IMR-90 (cell line): ENCODE data around the gene MIB1. TPM values are rescaled to one million over a fixed set of nuclear protein-coding genes. Genes with fewer than 3 reads are reported as not detected.

Experiments used
- ATAC-seq: fragments of 200-7000 bp; cut with Tn5 transposase; 2 replicates; pipeline ENCODE4 v1.9.1; 2020; ENCODE audit warnings: low read depth, mild to moderate bottlenecking, moderate library complexity
- BruUV-seq: library from RNA; stranded (reverse); fragments of 400-500 nt; replicated peaks from 2 replicates; lab custom pipeline; 2021; lab: Mats Ljungman, UMichigan
- CTCF ChIA-PET: fragments of 300-600 bp; formaldehyde crosslinking; extraction: SDS; loops from one replicate; lab custom pipeline; 2021; ENCODE audit warnings: antibody characterized with exemption; lab: Yijun Ruan, JAX
- POLR2A ChIA-PET: fragments of 300-600 bp; sonication (Branson Sonifier 250); formaldehyde crosslinking; loops from one replicate; lab custom pipeline; 2022; ENCODE audit warnings: antibody characterized with exemption; ENCODE audit not compliant: unreplicated experiment; lab: Charles Lee
- DNase-seq: peaks from one replicate; pipeline ENCODE4 v3.0.0; 2013
- H2AFZ ChIP-seq: replicated peaks from 2 replicates; pipeline ENCODE3; 2013; ENCODE audit warnings: low read length, mild to moderate bottlenecking; ENCODE audit not compliant: poor library complexity
- H2AK5ac ChIP-seq: 2 replicates; pipeline ENCODE4 v1.6.1; 2013; ENCODE audit warnings: low read depth, low read length, inconsistent platforms
- H2AK9ac ChIP-seq: replicated peaks from 2 replicates; pipeline ENCODE3; 2013; ENCODE audit warnings: mild to moderate bottlenecking, low read depth, low read length, moderate library complexity; ENCODE audit not compliant: poor library complexity
- H2BK120ac ChIP-seq: 2 replicates; pipeline ENCODE4 v1.6.1; 2013; ENCODE audit warnings: low read depth, low read length, inconsistent platforms
- H2BK15ac ChIP-seq: 3 replicates; pipeline ENCODE4 v1.6.1; 2013; ENCODE audit warnings: low read depth, low read length, inconsistent platforms
- H2BK20ac ChIP-seq: 2 replicates; pipeline ENCODE4 v1.6.1; 2013; ENCODE audit warnings: low read depth, mild to moderate bottlenecking, inconsistent platforms, low read length, moderate library complexity
- H2BK5ac ChIP-seq: 2 replicates; pipeline ENCODE4 v1.6.1; 2013; ENCODE audit warnings: mild to moderate bottlenecking, low read depth, low read length, inconsistent platforms; ENCODE audit not compliant: poor library complexity, severe bottlenecking
- H3K14ac ChIP-seq: replicated peaks from 2 replicates; pipeline ENCODE4 v1.6.1; 2013; ENCODE audit warnings: low read depth, low read length, inconsistent platforms
- H3K18ac ChIP-seq: 2 replicates; pipeline ENCODE4 v1.6.1; 2013; ENCODE audit warnings: low read depth, low read length, control low read depth
- H3K23ac ChIP-seq: 2 replicates; pipeline ENCODE4 v1.6.1; 2013; ENCODE audit warnings: low read depth, low read length, inconsistent platforms
- H3K27ac ChIP-seq: 2 replicates; pipeline ENCODE4 v1.5.1; 2013; ENCODE audit warnings: mild to moderate bottlenecking, control low read depth, low read length; ENCODE audit not compliant: insufficient read depth
- H3K27me3 ChIP-seq: 2 replicates; pipeline ENCODE4 v1.6.1; 2013; ENCODE audit warnings: low read length; ENCODE audit not compliant: control insufficient read depth, insufficient read depth
- H3K36me3 ChIP-seq: 2 replicates; pipeline ENCODE4 v1.6.1; 2013; ENCODE audit warnings: low read length, mixed read lengths; ENCODE audit not compliant: control insufficient read depth, insufficient read depth
- H3K4ac ChIP-seq: 2 replicates; pipeline ENCODE4 v1.6.1; 2013; ENCODE audit warnings: low read depth, low read length, inconsistent platforms
- H3K4me1 ChIP-seq: 2 replicates; pipeline ENCODE4 v1.6.1; 2013; ENCODE audit warnings: low read length, mixed read lengths; ENCODE audit not compliant: control insufficient read depth, insufficient read depth
- H3K4me2 ChIP-seq: 2 replicates; pipeline ENCODE4 v1.6.1; 2013; ENCODE audit warnings: low read depth, mild to moderate bottlenecking, control low read depth, low read length, moderate library complexity
- H3K4me3 ChIP-seq: 2 replicates; pipeline ENCODE4 v1.5.1; 2013; ENCODE audit warnings: low read depth, mild to moderate bottlenecking, control low read depth, low read length, moderate library complexity; ENCODE audit not compliant: insufficient read depth
- H3K56ac ChIP-seq: 2 replicates; pipeline ENCODE4 v1.6.1; 2013; ENCODE audit warnings: low read length, inconsistent platforms; ENCODE audit not compliant: insufficient read depth; ENCODE audit errors: extremely low read depth
- H3K79me1 ChIP-seq, 2 experiments: 2 replicates each; pipeline ENCODE4 v1.6.1; 2013; ENCODE audit warnings: low read length in 2 of 2, inconsistent platforms in 1 of 2, low read depth in 1 of 2
- H3K9ac ChIP-seq: 2 replicates; pipeline ENCODE4 v1.6.1; 2013; ENCODE audit warnings: low read depth, low read length, control low read depth
- H3K9me1 ChIP-seq: 2 replicates; pipeline ENCODE4 v1.6.1; 2013; ENCODE audit warnings: low read length, inconsistent platforms; ENCODE audit not compliant: insufficient read depth
- H3K9me3 ChIP-seq: 2 replicates; pipeline ENCODE4 v1.6.1; 2013; ENCODE audit warnings: low read length; ENCODE audit not compliant: control insufficient read depth, insufficient read depth
- H4K20me1 ChIP-seq: 2 replicates; pipeline ENCODE4 v1.6.1; 2013; ENCODE audit warnings: low read length, inconsistent platforms; ENCODE audit not compliant: insufficient read depth
- H4K5ac ChIP-seq: 2 replicates; pipeline ENCODE4 v1.6.1; 2013; ENCODE audit warnings: mild to moderate bottlenecking, low read depth, low read length, control low read depth
- H4K8ac ChIP-seq, 2 experiments: 2 replicates each; pipeline ENCODE4 v1.6.1; 2013; ENCODE audit warnings: low read depth in 2 of 2, low read length in 2 of 2, control low read depth in 1 of 2, inconsistent platforms in 1 of 2
- H4K91ac ChIP-seq: 2 replicates; pipeline ENCODE4 v1.6.1; 2013; ENCODE audit warnings: low read depth, low read length, inconsistent platforms; ENCODE audit not compliant: insufficient read depth
- MAFK ChIP-seq: IDR thresholded peaks from 2 replicates; pipeline ENCODE4 v1.6.1; 2012; ENCODE audit warnings: low read depth, low read length, improper control_type of control experiment
- RCOR1 ChIP-seq: IDR thresholded peaks from 2 replicates; pipeline ENCODE4 v1.6.1; 2012; ENCODE audit warnings: mild to moderate bottlenecking, low read length, improper control_type of control experiment; ENCODE audit not compliant: insufficient replicate concordance
- SMC3 ChIP-seq: fragments of 150-350 bp; IDR thresholded peaks from 2 replicates; pipeline ENCODE4 v1.6.1; 2016; ENCODE audit warnings: low read depth, mild to moderate bottlenecking, antibody characterized with exemption, low read length, moderate library complexity
- WGBS, 2 experiments: methylation state at CpG; one replicate each; pipeline versions ENCODE4 v1.1.5 to v1.1.7; 2013; ENCODE audit warnings: missing lambda C conversion rate in 2 of 2; ENCODE audit not compliant: insufficient read length in 1 of 2; ENCODE audit errors: extremely low coverage in 2 of 2; 5-methylcytosine and 5-hydroxymethylcytosine counted together
- dilution Hi-C: fragments of 300-500 bp; cut with HindIII; formaldehyde crosslinking; loops from one replicate; pipeline ENCODE4 v1.14.3; 2018; ENCODE audit warnings: low sequenced_read_pairs; ENCODE audit not compliant: unreplicated experiment
- in situ Hi-C: fragments of 300-500 bp; cut with MboI; formaldehyde crosslinking; loops from 3 replicates; pipeline ENCODE4 v1.14.3; 2019; ENCODE audit warnings: low sequenced_read_pairs, inconsistent platforms, mixed read lengths
- intact Hi-C: fragments of 100-400 bp; cut with micrococcal nuclease; formaldehyde crosslinking; loops from 2 replicates; pipeline ENCODE4 v1.10.0; 2022
- polyA plus RNA-seq, 3 experiments: library from polyadenylated mRNA; depleted of rRNA; stranded (reverse); fragments of >200 nt; gene quantifications; 2 replicates each; pipeline ENCODE4 v1.2.3, GENCODE V29; 2012; ENCODE audit warnings: low replicate concordance in 1 of 3
- total RNA-seq: library from RNA; depleted of rRNA; stranded (reverse); fragments of >200 nt; gene quantifications from 2 replicates; pipeline ENCODE4 v1.2.3, GENCODE V29; 2012
- TF ChIP-seq, protein P1 (sequence below): fragments of 150-350 bp; IDR thresholded peaks from 2 replicates; pipeline ENCODE4 v1.6.1; 2017; ENCODE audit warnings: mild to moderate bottlenecking, antibody characterized with exemption, low read length, low read depth

MIB1 gene
- total and polyA plus RNA-seq, 2 of the 4 experiments (the other 2 are of a cell fraction) = 5.9 to 80.1 TPM

DNA sequence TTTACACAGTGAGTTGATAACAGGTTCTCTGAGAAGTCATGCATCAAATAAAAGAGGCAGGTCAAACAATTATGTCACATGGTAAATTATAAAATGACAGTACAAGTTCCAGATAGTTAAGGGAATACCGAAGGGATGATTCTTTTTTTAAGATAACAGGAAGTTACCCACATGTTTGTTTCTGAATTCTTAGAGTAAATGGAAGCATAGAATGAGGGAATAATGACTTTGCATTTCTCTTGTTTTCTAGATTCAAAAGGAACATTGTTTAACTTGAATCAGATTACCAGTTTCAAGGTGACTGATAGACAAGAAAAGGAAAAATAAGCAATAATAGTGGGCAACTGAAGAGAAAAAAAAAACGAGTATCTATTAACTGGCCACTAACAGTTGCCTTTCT, 124.5 kb downstream of the MIB1 start:
- H3K79me1 ChIP-seq = no peaks in the 10 kb centered on the region; a peak in 1 of 4 replicates
- TSS peak; percentile 32 for BruUV-seq
- H2BK20ac ChIP-seq = no peak overlapping the region
- H4K8ac ChIP-seq = no peak overlapping the region
- no peak overlapping the region for H3K27ac ChIP-seq
- H3K9ac ChIP-seq = no peak overlapping the region
- no peaks in the 10 kb centered on the region for H3K4me1 ChIP-seq
- H2BK120ac ChIP-seq = no peak overlapping the region
- H2BK15ac ChIP-seq = no peak overlapping the region
- no peak overlapping the region for H3K4ac ChIP-seq
- H2BK5ac ChIP-seq = peak overlapping the region; percentile 45
- H3K14ac ChIP-seq = no peak overlapping the region
- H3K27me3 ChIP-seq = no peaks in the 10 kb centered on the region
- dilution Hi-C loops = no loop called here
- ChIA-PET CTCF (no interaction called here), POLR2A (no interaction called here)
- intact Hi-C loops = no loop called here
- ATAC-seq = no peak
- H4K5ac ChIP-seq = no peak overlapping the region
- no peak overlapping the region for H4K91ac ChIP-seq
- peaks cover 22% of the 10 kb centered on the region for H3K36me3 ChIP-seq
- H3K9me1 ChIP-seq = no peaks in the 10 kb centered on the region
- H2AK9ac ChIP-seq = no peak overlapping the region
- no peak overlapping the region for H2AFZ ChIP-seq
- no CpG with 5 or more reads among the region's 2 CpGs for WGBS, 2 experiments
- H3K56ac ChIP-seq = no peak overlapping the region
- in situ Hi-C loops = no loop called here
- no peak overlapping the region for H2AK5ac ChIP-seq
- DNase-seq = peak; percentile 21
- H3K23ac ChIP-seq = no peak overlapping the region
- H3K4me3 ChIP-seq = no peak overlapping the region
- no peaks in the 10 kb centered on the region for H3K9me3 ChIP-seq
- TF ChIP-seq MAFK = no peak
- TF ChIP-seq, protein P1, sequence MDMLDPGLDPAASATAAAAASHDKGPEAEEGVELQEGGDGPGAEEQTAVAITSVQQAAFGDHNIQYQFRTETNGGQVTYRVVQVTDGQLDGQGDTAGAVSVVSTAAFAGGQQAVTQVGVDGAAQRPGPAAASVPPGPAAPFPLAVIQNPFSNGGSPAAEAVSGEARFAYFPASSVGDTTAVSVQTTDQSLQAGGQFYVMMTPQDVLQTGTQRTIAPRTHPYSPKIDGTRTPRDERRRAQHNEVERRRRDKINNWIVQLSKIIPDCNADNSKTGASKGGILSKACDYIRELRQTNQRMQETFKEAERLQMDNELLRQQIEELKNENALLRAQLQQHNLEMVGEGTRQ = no peak
- TF ChIP-seq SMC3 = no peak
- no peak for TF ChIP-seq RCOR1
- no peak overlapping the region for H3K4me2 ChIP-seq
- H4K20me1 ChIP-seq = no peaks in the 10 kb centered on the region
- no peak overlapping the region for H3K18ac ChIP-seq
